ENCODE results near the gene FRRS1.

Gene FRRS1

DNA sequence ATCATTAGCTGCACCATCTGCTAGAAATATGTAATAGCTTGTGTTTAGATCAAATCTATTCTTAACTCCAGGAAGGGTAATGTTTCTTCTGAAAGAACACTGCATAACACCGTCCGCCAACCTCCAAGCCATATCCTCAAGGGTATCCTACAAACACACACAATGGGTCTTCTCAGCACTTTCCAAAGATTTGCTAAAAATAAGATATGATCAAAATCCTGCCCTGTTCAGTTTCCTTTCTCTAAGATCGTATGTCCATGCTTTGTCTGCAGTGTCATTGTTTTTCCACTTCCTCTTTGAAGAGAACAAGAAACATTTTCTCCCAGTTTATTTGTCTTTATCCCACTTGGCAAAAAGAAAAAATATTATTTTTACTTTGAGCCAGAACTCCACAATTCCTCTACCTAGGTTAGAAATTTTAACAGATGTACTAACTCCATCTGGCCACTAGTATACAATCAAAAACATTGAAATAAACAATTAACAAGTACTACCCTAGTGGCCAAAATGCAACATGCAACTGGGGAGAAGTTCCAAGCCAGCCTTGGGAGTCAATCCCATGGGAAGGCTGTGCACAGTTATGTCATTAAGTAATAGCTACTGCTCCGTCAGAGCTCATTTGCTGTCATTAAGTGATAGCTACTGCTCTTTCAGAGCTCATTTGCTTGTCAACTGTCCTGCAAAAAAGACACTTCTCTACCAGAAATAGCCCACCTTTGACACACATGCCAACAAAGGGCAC, 37.8 kb downstream of the FRRS1 start:
- peak; percentile 13 for DNase-seq (ENCODE audit: low spot score)

DNA sequence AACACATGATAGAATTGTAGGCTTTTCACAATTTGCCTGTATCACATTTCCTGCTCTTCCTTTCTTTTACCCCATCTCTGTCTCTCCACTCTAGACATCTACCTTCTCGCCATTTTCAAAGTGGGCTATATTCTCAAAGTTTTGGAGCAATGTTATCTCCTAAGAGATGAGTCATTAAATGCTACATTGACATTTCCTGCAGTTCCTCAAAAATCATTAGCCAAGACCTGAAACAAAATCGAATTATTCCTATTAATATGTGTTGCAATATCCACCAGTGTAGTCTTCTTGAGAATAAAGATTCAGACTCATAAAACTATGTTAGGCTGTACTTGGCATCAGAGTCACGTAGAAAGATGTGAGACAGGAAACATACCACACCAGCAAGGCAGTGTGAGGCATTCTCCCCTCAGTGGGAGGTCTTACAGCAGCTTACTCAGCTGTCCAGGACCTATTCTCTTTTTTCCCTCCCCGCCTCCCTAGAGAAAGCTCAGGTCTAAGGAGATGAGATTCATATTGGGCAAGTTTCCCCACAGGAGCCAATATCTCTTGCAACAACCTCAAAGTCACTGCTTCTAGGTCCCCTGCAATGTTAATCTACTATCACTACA, 38.8 kb downstream of the FRRS1 start:
- no peak for DNase-seq (ENCODE audit: low spot score)

DNA sequence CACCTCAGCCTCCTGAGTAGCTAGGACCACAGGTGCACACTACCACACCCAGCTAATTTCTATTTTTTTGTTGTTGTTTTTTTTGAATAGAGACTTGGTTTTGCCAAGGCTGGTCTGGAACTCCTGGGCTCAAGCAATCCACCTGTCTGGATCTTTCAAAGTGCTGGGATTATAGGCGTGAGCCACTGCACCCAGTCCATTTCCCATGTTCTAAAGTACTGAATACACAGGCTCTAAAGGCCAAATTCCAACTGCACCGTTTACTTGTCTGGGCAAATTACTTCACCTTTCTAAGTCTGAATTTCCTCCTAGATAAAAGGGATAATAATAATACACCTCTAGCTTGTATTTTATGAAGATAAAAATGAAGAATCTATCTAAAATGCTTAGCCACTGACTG, 39.6 kb downstream of the FRRS1 start:
- no peak for DNase-seq (ENCODE audit: low spot score)

GRCh38 chr1:99726407-99726806, 40.0 kb downstream of the FRRS1 start:
- no peak for DNase-seq (ENCODE audit: low spot score)

DNA sequence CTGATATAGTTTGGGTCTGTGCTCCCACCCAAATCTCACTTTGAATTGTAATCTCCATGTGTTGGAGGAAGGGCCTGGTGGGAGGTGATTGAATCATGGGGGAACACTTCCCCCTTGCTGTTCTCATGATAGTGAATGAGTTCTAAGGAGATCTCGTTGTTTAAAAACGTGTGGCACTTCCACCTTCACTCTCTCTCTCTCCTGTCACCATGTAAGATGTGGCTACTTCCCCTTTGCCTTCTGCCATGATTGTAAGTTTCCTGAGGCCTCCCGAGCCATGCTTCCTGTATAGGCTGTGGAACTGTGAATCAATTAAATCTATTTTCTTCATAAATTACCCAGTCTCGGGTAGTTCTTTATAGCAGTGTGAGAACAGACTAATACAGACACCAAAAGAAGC, 40.4 kb downstream of the FRRS1 start:
- no peak for DNase-seq (ENCODE audit: low spot score)

DNA sequence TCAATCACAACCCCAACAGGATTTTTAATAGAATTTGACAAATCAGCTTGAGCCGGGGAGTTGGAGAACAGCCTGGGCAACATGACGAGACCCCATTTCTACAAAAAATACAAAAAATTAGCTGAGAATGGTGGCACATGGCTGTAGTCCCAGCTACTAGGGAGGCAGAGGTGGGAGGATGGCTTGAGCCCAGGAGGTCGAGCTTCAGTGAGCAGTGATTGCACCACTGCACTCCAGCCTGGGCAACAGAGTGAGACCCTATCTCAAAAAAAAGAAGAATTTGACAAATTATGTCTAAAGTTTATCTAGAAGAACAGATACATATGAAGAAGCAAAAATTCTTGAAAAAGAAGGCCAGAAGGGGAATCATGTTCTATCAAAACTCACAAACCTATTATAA, 43.2 kb downstream of the FRRS1 start:
- DNase-seq (ENCODE audit: low spot score), result no peak

DNA sequence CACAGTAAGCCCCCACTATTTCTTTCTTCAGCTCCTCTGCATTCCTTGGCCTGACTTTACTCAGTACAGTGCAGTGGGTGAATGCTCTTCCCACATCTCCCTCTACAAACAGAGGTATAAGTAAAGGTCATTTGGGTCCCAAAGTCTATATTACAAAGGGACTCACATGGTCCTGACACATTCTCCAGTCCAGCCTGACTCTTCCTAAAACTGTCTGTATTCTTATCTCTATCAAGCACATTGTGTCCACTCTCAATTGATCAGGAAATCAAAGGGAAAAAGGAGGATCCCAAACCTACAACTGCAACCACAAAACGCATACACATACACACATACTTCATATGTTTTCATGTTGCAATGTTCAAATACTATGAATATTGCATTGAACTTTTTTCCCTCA, 49.4 kb downstream of the FRRS1 start:
- no peak for DNase-seq (ENCODE audit: low spot score)

DNA sequence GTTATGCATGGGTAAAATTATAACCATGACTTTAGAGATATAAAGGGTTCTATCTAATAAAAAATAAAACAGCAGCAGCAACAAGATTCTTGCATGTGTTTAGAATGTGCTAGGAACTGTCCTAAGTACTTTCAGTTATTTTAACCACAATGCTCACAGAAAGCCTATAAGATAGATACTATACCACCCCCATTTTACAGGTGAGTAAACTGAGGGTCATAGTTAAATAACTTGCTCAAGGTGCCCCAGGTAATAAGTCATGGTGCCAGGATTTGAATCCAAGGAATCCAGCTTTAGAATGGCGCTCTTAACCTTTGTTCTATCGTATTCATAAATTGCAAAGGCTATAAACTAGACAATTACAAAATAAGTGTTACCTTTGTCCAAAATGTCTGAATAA, 53.4 kb downstream of the FRRS1 start:
- no peak for DNase-seq (ENCODE audit: low spot score)

- no peak for DNase-seq (ENCODE audit: low spot score)
Observed at GRCh38 chr1:99710994-99711393, 55.4 kb downstream of the FRRS1 start.

- peak; percentile 46 for DNase-seq (ENCODE audit: low spot score)
Observed at GRCh38 chr1:99707535-99708142, 58.8 kb downstream of the FRRS1 start.

DNA sequence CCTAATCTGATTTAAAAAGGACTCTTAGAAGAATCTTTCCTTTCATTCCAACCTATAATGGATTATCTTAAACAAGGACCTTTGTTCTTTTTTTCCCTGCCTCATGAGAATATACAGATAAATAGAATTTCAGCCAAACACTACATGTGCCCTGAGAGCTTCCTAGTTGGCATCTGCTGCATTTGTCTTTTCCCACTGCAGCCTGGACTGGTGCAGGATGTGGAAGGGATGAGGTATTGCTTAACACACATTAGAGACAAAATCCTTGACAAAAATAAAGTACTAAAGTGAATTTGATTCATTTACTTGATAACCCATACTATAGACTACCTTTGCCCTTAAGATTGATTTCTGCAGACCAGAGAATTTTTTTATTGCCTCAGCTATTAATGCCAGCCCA, 61.0 kb downstream of the FRRS1 start:
- no peak for DNase-seq (ENCODE audit: low spot score)

DNA sequence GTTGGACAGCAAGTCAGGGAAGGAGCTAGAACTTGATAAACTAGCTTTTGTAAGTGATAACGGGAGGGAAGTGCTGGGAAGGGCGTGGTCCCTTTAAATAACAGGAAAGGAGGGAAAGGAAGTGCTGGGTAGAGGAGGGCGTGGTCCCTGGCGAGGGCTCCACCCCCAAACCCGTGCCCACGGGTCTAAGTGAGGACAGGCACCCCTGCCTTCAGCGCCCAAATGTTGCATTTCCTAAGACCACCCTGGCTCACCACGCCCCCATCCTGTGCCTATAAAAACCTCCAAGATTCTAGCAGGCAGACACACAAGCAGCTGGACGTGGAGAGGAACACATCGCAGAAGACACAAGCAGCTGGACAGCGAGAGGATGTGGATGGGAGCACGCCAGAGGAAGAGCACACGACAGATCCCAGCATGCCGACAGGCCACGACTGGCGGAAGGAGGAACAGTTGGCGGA, 62.0 kb downstream of the FRRS1 start:
- DNase-seq (ENCODE audit: low spot score), result no peak

- DNase-seq (ENCODE audit: low spot score), result no peak
Observed at GRCh38 chr1:99702221-99702620, 64.2 kb downstream of the FRRS1 start.

DNA sequence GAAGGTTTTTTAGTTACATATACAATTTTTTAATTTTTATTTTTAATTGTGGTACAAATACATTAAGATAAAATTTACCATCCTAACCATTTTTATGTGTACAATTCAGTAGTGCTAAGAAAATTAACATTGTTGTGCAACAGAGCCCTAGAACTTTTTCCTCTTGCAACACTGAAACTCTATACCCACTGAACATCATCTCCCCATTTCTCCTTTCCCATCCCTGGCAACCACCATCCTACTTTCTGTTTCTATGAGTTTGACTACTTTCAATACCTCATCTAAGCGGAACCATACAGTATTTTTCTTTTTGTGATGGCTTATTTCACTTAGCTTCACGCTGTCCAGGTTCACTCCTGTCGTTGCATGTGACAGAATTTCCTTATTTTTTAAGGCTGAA, 66.4 kb downstream of the FRRS1 start:
- no peak for DNase-seq (ENCODE audit: low spot score)

- DNase-seq (ENCODE audit: low spot score), result no peak
Observed at GRCh38 chr1:99697580-99697979, 68.9 kb downstream of the FRRS1 start.

DNA sequence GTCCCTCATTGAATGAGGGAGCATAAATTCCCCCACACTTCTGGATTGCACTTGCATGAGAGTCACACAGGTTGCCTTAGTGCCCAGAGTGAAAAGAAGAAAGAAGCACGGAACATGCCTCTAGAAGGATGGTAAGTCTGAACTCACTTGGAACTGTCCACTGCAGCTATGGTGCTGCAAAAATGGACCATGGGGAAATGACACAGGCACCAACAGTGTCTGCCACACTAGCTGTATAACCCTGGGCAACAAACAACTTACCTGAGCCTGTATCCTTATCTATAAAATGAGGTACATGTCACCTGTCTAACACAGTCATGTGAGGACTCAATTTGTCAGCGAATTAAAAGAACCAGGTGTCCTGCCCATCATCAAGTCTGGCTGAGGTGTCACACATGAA, 69.8 kb downstream of the FRRS1 start:
- DNase-seq (ENCODE audit: low spot score), result no peak

DNA sequence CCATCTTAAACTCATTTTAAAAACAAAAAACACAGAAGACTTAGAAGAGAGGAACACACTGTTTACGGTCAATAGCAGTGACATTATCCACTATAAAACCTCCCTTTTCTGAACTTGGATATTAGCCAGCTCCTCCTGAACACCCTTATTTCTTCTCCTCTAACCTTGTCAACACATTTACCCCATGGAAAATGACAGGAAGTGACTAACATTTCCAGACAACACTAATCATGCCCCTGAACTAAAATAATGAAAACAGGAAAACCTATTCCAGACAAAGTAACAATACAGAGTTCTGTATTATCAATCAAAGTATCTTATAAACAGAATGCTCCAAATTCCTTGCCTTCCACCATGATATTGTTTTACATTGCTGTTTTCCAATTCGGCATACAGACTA, 75.3 kb downstream of the FRRS1 start:
- no peak for DNase-seq (ENCODE audit: low spot score)

GRCh38 chr1:99685516-99686180, 80.8 kb downstream of the FRRS1 start:
- DNase-seq (ENCODE audit: low spot score), result peak; percentile 42

- DNase-seq (ENCODE audit: low spot score), result no peak
Observed at GRCh38 chr1:99682291-99682751, 84.1 kb downstream of the FRRS1 start.

- no peak for DNase-seq (ENCODE audit: low spot score)
Observed at GRCh38 chr1:99681583-99681982, 84.9 kb downstream of the FRRS1 start.

GRCh38 chr1:99680270-99680669, 86.2 kb downstream of the FRRS1 start:
- DNase-seq (ENCODE audit: low spot score), result peak; percentile 75

GRCh38 chr1:99677416-99677815, 89.0 kb downstream of the FRRS1 start:
- no peak for DNase-seq (ENCODE audit: low spot score)

- no peak for DNase-seq (ENCODE audit: low spot score)
Observed at GRCh38 chr1:99676876-99677275, 89.6 kb downstream of the FRRS1 start.

All from putamen (tissue), 1 donor.